ENCODE data around the gene LTBP2. TPM values are rescaled to one million over a fixed set of nuclear protein-coding genes. Genes with fewer than 3 reads are reported as not detected.

The LTBP2 gene
- total and polyA plus RNA-seq, 2 experiments from 2014 or later, result 73.5 to 456 TPM

- 96 to 100% methylated on average over 3 of the region's 3 CpGs for WGBS, 2 experiments (ENCODE audit: low coverage in 1 of 2, low lambda C conversion rate in 2 of 2, missing lambda C conversion rate in 2 of 2)
- DNase-seq, result no peak
- H3K27ac ChIP-seq, result peak overlapping the region; percentile 82; the same call in 1 of the 2 replicates
- H3K9ac ChIP-seq, result no peak overlapping the region
- H3K4me2 ChIP-seq (ENCODE audit: unreplicated experiment), result peak overlapping the region; percentile 63
- no peaks in the 10 kb centered on the region for H3K27me3 ChIP-seq (replicated peaks; ENCODE audit: insufficient read depth)
- in situ Hi-C loops (cut with MboI), result no loop called here
- TF ChIP-seq EZH2 (IDR thresholded peaks at IDR 0.05; ENCODE audit: insufficient read depth, poor library complexity, severe bottlenecking) (no peak), EZH2phosphoT487 (IDR thresholded peaks at IDR 0.05; ENCODE audit: insufficient read depth, low read depth) (no peak)
- peaks cover 77% of the 10 kb centered on the region for H3F3A ChIP-seq (ENCODE audit: insufficient read depth)
- no peak overlapping the region for H2AFZ ChIP-seq
- peaks cover 80% of the 10 kb centered on the region for H3K4me1 ChIP-seq (ENCODE audit: insufficient read depth)
- no peak overlapping the region for H3K4me3 ChIP-seq
- H3K36me3 ChIP-seq (ENCODE audit: low read depth), result peaks cover 11% of the 10 kb centered on the region; the same call in 1 of the 2 replicates
- no peaks in the 10 kb centered on the region for H3K9me3 ChIP-seq (ENCODE audit: low read depth)
- no peaks in the 10 kb centered on the region for H3K9me2 ChIP-seq (ENCODE audit: insufficient read depth)
- H3K79me2 ChIP-seq (ENCODE audit: insufficient read depth), result no peaks in the 10 kb centered on the region
- H4K20me1 ChIP-seq (ENCODE audit: insufficient read depth), result no peaks in the 10 kb centered on the region
These were observed 44.9 kb upstream of the LTBP2 start for GRCh38 chr14:74656964-74657363.

GRCh38 chr14:74655599-74656395 is 43.8 kb upstream of the LTBP2 start:
- WGBS, 2 experiments (ENCODE audit: low coverage in 1 of 2, low lambda C conversion rate in 2 of 2, missing lambda C conversion rate in 2 of 2), result 44 to 45% methylated on average over 2 of the region's 2 CpGs
- in situ Hi-C loops (cut with MboI), result no loop called here
- Histone ChIP-seq H3K79me2 (ENCODE audit: insufficient read depth) (no peaks in the 10 kb centered on the region), H3K9ac (peak overlapping the region; percentile 31; the same call in 1 of the 2 replicates), H3F3A (ENCODE audit: insufficient read depth) (peaks cover 77% of the 10 kb centered on the region), H3K4me3 (peak overlapping the region; percentile 28), H3K27ac (peak overlapping the region; percentile 82), H3K4me1 (ENCODE audit: insufficient read depth) (peaks cover 85% of the 10 kb centered on the region), H3K9me3 (ENCODE audit: low read depth) (no peaks in the 10 kb centered on the region), H4K20me1 (ENCODE audit: insufficient read depth) (no peaks in the 10 kb centered on the region), H3K36me3 (ENCODE audit: low read depth) (peaks cover 10% of the 10 kb centered on the region; the same call in 1 of the 2 replicates), H3K27me3 (replicated peaks; ENCODE audit: insufficient read depth) (no peaks in the 10 kb centered on the region), H2AFZ (no peak overlapping the region), H3K9me2 (ENCODE audit: insufficient read depth) (no peaks in the 10 kb centered on the region), H3K4me2 (ENCODE audit: unreplicated experiment) (peak overlapping the region; percentile 63)
- TF ChIP-seq EZH2 (IDR thresholded peaks at IDR 0.05; ENCODE audit: insufficient read depth, poor library complexity, severe bottlenecking) (no peak), EZH2phosphoT487 (IDR thresholded peaks at IDR 0.05; ENCODE audit: insufficient read depth, low read depth) (no peak)
- DNase-seq, result peak; percentile 84

GRCh38 chr14:74654931-74655330 is 42.9 kb upstream of the LTBP2 start:
- Histone ChIP-seq H3K4me2 (ENCODE audit: unreplicated experiment) (peak overlapping the region; percentile 63), H3K27me3 (replicated peaks; ENCODE audit: insufficient read depth) (no peaks in the 10 kb centered on the region), H3K4me3 (peak overlapping the region; percentile 28), H3K9me3 (ENCODE audit: low read depth) (no peaks in the 10 kb centered on the region), H3K79me2 (ENCODE audit: insufficient read depth) (no peaks in the 10 kb centered on the region), H2AFZ (no peak overlapping the region), H3K36me3 (ENCODE audit: low read depth) (peaks cover 5% of the 10 kb centered on the region; the same call in 1 of the 2 replicates), H4K20me1 (ENCODE audit: insufficient read depth) (no peaks in the 10 kb centered on the region), H3K9ac (peak overlapping the region; percentile 26; the same call in 1 of the 2 replicates), H3K27ac (peak overlapping the region; percentile 82), H3F3A (ENCODE audit: insufficient read depth) (peaks cover 74% of the 10 kb centered on the region), H3K4me1 (ENCODE audit: insufficient read depth) (peaks cover 86% of the 10 kb centered on the region), H3K9me2 (ENCODE audit: insufficient read depth) (no peaks in the 10 kb centered on the region)
- 79 to 86% methylated on average over 3 of the region's 3 CpGs for WGBS, 2 experiments (ENCODE audit: low coverage in 1 of 2, low lambda C conversion rate in 2 of 2, missing lambda C conversion rate in 2 of 2)
- no peak for DNase-seq
- in situ Hi-C loops (cut with MboI), result no loop called here
- TF ChIP-seq EZH2 (IDR thresholded peaks at IDR 0.05; ENCODE audit: insufficient read depth, poor library complexity, severe bottlenecking) (no peak), EZH2phosphoT487 (IDR thresholded peaks at IDR 0.05; ENCODE audit: insufficient read depth, low read depth) (no peak)

GRCh38 chr14:74653386-74654138 is 41.5 kb upstream of the LTBP2 start:
- Histone ChIP-seq H3K27ac (peak overlapping the region; percentile 82), H3K9me3 (ENCODE audit: low read depth) (no peaks in the 10 kb centered on the region), H3K36me3 (ENCODE audit: low read depth) (no peaks in the 10 kb centered on the region), H3K4me2 (ENCODE audit: unreplicated experiment) (peak overlapping the region; percentile 35), H3K9ac (no peak overlapping the region), H4K20me1 (ENCODE audit: insufficient read depth) (no peaks in the 10 kb centered on the region), H3K9me2 (ENCODE audit: insufficient read depth) (no peaks in the 10 kb centered on the region), H2AFZ (no peak overlapping the region), H3K4me1 (ENCODE audit: insufficient read depth) (peaks cover 86% of the 10 kb centered on the region), H3K79me2 (ENCODE audit: insufficient read depth) (no peaks in the 10 kb centered on the region), H3K27me3 (replicated peaks; ENCODE audit: insufficient read depth) (no peaks in the 10 kb centered on the region), H3K4me3 (no peak overlapping the region), H3F3A (ENCODE audit: insufficient read depth) (peaks cover 60% of the 10 kb centered on the region)
- peak; percentile 78 for DNase-seq
- WGBS, 2 experiments (ENCODE audit: low coverage in 1 of 2, low lambda C conversion rate in 2 of 2, missing lambda C conversion rate in 2 of 2), result 26 to 27% methylated on average over 15 of the region's 15 CpGs
- TF ChIP-seq EZH2phosphoT487 (IDR thresholded peaks at IDR 0.05; ENCODE audit: insufficient read depth, low read depth) (no peak), EZH2 (IDR thresholded peaks at IDR 0.05; ENCODE audit: insufficient read depth, poor library complexity, severe bottlenecking) (no peak)
- in situ Hi-C loops (cut with MboI), result no loop called here
